HUES64 (cell line): ENCODE measurements around the gene CCDC80.

Experiments
- H3K27ac ChIP-seq: 2 replicates; pipeline ENCODE4 v1.7.0; 2013; ENCODE audit warnings: low read depth, low read length, inconsistent platforms
- H3K27me3 ChIP-seq: 2 replicates; pipeline ENCODE4 v1.6.1; 2013; ENCODE audit warnings: mild to moderate bottlenecking, low read length; ENCODE audit not compliant: insufficient read depth
- H3K36me3 ChIP-seq: 2 replicates; pipeline ENCODE4 v1.6.1; 2013; ENCODE audit warnings: mild to moderate bottlenecking, low read length; ENCODE audit not compliant: insufficient read depth
- H3K4me1 ChIP-seq: 2 replicates; pipeline ENCODE4 v1.6.1; 2013; ENCODE audit warnings: mild to moderate bottlenecking, low read length, moderate library complexity; ENCODE audit not compliant: insufficient read depth
- H3K4me3 ChIP-seq: 2 replicates; pipeline ENCODE4 v1.5.1; 2013; ENCODE audit warnings: mild to moderate bottlenecking, low read length, moderate library complexity
- H3K9ac ChIP-seq: 2 replicates; pipeline ENCODE4 v1.6.1; 2013; ENCODE audit warnings: mild to moderate bottlenecking, low read depth, low read length
- H3K9me3 ChIP-seq: 2 replicates; pipeline ENCODE4 v1.6.1; 2013; ENCODE audit warnings: low read depth, low read length; ENCODE audit not compliant: insufficient read depth
- WGBS: fragments of 150-250, 120-280 bp; methylation state at CpG from one replicate; pipeline ENCODE4 v1.1.7; 2013; ENCODE audit warnings: missing lambda C conversion rate; 5-methylcytosine and 5-hydroxymethylcytosine counted together

Gene CCDC80

DNA sequence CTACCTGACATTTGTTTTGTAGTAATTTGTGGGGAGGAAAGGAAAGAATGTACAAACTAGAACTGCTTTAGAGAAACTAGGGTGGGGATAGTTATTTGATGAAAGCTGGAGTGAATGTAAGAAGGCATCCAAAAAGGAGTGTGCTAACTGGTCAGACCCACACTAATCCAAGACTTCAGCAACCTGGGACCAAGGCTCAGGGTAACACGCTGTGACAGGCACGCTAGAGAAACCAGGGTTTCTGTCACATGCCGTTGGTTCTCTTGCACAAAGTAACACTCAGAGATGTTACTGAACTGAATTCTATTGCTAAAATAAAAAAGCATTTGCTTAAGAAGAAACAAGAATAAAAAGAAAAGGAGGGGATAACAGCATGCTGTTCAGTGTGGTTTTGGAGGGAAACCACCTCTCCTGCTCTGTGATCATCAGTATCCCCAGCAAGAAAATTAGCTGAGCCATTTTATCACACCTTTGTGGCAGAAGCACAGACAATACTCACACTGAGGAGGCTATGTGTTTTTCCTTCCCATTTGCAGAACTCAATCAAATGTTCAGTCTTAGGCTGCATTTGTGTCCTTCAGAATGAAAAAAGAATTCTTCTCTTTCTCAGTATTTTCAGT, 2.8 kb upstream of the CCDC80 start:
- no peaks in the 10 kb centered on the region for H3K36me3 ChIP-seq
- no peak overlapping the region for H3K4me3 ChIP-seq
- H3K9me3 ChIP-seq, result no peaks in the 10 kb centered on the region
- no peak overlapping the region for H3K27ac ChIP-seq
- peaks cover 64% of the 10 kb centered on the region for H3K4me1 ChIP-seq
- 58% methylated on average over 3 of the region's 3 CpGs for WGBS
- no peak overlapping the region for H3K9ac ChIP-seq
- no peaks in the 10 kb centered on the region for H3K27me3 ChIP-seq

- 0 out of 2 replicates have a peak overlapping the region, but pooled peaks have one; percentile 1 for H3K4me3 ChIP-seq
- H3K27ac ChIP-seq, result no peak overlapping the region
- no peaks in the 10 kb centered on the region for H3K9me3 ChIP-seq
- 18% methylated on average over 9 of the region's 10 CpGs for WGBS
- H3K36me3 ChIP-seq, result no peaks in the 10 kb centered on the region
- peaks cover 61% of the 10 kb centered on the region for H3K4me1 ChIP-seq
- H3K9ac ChIP-seq, result no peak overlapping the region
- H3K27me3 ChIP-seq, result no peaks in the 10 kb centered on the region
Observed at GRCh38 chr3:112642912-112643506, 2.1 kb upstream of the CCDC80 start.

- Histone ChIP-seq H3K36me3 (no peaks in the 10 kb centered on the region), H3K27ac (peak overlapping the region; percentile 17; the same call in 1 of the 2 replicates), H3K4me1 (peaks cover 51% of the 10 kb centered on the region), H3K9me3 (no peaks in the 10 kb centered on the region), H3K4me3 (peak overlapping the region; percentile 36), H3K9ac (peak overlapping the region; percentile 62; the same call in 1 of the 2 replicates), H3K27me3 (no peaks in the 10 kb centered on the region)
- WGBS, result 64% methylated on average over 9 of the region's 10 CpGs
Observed at GRCh38 chr3:112640276-112640929, 540 bp downstream of the CCDC80 start.

DNA sequence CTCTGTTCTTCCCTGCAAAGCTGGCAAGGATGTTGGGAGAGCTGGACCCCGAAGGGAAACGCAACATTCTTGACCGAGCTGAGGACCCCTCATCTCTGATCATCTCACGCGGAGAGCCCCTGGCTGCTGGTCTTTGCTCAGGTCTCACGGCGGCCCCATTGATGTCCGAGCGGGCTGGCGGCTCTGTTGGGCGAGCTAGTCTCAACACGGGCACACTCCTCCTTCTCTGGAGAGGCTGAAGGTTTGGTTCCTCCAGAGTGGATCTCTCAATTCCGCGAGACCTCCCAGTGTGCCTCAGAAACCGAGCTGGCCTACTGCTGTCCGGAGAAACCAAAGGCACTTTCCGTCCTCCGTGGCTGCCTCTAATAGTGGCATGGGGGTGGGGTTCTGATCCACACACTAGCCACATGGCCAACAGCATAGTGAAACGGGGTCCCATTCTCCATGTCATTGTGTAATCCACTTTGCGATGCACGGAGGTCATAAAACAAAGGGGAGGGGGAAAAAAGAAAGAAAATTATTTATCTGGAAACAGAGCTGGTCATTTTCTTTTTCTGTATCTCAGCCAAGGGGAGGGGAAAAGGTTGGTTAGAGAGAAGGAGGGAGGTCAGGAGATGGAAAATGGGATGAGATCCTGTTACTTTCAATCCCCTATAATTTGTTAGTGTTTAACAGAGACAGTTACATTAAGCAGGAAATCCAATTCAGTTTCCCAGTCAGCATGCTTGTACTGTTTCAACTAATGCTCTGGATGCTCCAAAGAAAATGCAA, 1.3 kb downstream of the CCDC80 start:
- Histone ChIP-seq H3K9ac (no peak overlapping the region; the same call in 1 of the 2 replicates), H3K27me3 (no peaks in the 10 kb centered on the region), H3K4me3 (peak overlapping the region; percentile 36; the same call in 1 of the 2 replicates), H3K4me1 (peaks cover 58% of the 10 kb centered on the region), H3K9me3 (no peaks in the 10 kb centered on the region), H3K36me3 (no peaks in the 10 kb centered on the region), H3K27ac (no peak overlapping the region)
- 96% methylated on average over 21 of the region's 21 CpGs for WGBS

DNA sequence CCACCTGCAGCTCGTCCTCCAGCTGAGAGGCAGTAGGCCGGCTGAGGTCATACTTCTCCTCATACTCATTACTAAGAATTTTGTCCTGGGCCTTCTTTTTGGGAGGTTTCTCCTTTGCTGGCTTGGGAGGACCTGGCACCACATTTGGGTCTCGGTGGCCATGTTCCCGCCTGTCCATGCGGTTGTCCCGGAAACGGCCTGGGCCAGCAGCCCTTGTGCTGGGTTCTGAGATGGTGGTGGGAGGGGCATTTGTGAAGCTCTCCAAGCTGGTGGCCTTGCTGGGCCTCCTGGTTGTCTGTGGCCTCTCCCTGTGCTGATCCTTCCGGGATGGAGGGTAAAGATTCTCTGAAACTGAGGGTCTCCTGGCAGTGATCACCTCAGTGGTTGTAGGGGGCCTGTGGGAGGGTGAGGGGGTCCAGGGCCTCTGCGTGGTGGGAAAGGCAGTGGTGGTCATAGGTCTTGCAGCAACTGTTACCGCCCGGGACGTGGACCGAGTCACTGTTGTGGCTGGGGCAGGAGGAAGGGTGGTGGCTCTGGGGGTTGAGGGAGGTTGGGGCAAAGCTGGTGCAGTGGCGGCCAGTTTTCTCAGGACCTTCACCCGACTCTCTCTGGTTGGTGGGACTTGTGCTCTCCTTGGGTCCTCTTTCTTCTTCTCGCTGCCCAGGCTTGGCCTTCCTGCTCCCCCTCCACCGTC, 2.5 kb downstream of the CCDC80 start:
- H3K9ac ChIP-seq, result no peak overlapping the region
- WGBS, result 97% methylated on average over 17 of the region's 17 CpGs
- no peaks in the 10 kb centered on the region for H3K27me3 ChIP-seq
- H3K9me3 ChIP-seq, result no peaks in the 10 kb centered on the region
- no peak overlapping the region for H3K27ac ChIP-seq
- H3K4me1 ChIP-seq, result peaks cover 65% of the 10 kb centered on the region
- no peaks in the 10 kb centered on the region for H3K36me3 ChIP-seq
- no peak overlapping the region for H3K4me3 ChIP-seq

DNA sequence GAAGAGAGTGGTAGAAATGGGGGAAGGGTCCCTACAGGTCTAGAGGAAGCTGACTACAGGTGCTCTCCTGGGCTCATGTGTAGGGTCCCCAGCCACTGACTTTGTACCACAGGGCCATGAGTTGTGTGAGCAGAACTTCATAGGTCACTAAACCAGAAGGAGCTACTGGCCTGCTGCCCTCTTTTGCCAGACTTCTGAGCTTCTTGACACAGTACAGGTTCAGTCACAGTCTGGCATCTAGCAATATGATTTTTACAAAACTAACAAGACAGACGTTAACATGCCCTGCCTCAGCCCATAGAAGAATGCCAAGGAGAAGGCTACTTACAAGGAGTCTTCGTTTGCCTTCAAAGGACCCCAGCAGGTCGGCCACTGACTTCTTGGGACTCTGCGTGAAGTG, 3.2 kb downstream of the CCDC80 start:
- Histone ChIP-seq H3K9ac (no peak overlapping the region), H3K27me3 (no peaks in the 10 kb centered on the region), H3K27ac (no peak overlapping the region), H3K9me3 (no peaks in the 10 kb centered on the region), H3K36me3 (no peaks in the 10 kb centered on the region), H3K4me1 (peaks cover 66% of the 10 kb centered on the region), H3K4me3 (no peak overlapping the region)
- 93% methylated on average over 4 of the region's 4 CpGs for WGBS

GRCh38 chr3:112635674-112636073, 5.3 kb downstream of the CCDC80 start:
- Histone ChIP-seq H3K4me1 (peaks cover 67% of the 10 kb centered on the region), H3K27ac (no peak overlapping the region), H3K36me3 (no peaks in the 10 kb centered on the region), H3K9me3 (no peaks in the 10 kb centered on the region), H3K4me3 (no peak overlapping the region; the same call in 1 of the 2 replicates), H3K9ac (no peak overlapping the region), H3K27me3 (no peaks in the 10 kb centered on the region)
- WGBS, result 94% methylated on average over 1 of the region's 1 CpG

DNA sequence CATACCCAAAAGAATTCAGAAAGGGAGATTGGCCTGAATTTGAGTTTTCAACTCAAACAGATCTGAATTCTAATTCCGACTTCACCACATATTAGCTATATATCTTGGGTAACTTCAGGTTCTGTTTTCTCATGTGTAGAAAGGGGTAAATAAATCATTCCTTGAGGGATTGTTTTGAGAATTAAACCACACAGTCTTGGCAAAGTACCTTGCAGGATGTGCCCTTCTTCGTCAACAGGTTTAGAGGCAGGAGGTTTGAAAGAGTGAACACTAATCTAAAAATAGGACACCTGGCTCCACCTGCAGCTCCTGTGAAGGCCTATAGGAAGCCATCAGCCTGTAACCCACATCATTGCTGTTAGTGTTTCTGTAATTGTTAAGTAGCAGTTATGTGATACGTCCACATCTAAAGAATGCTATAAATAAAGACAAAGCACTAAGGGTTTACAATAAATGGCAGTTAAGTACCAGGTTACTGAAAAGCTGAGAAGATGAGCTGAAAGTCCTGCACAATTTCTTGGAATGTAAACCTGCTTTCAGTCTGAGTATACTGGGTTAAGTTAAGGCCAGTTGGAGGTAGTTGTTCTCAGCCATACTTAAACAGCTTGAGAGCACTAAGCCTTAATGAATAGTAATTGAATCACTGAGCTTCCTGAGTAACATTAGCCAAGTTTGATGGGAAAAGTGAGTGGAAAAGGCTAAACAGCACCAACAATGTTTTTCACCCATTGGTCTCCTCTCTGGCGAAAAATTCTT, 6.0 kb downstream of the CCDC80 start:
- Histone ChIP-seq H3K4me1 (peaks cover 66% of the 10 kb centered on the region), H3K27ac (peak overlapping the region; percentile 12; the same call in 1 of the 2 replicates), H3K27me3 (no peaks in the 10 kb centered on the region), H3K36me3 (no peaks in the 10 kb centered on the region), H3K9me3 (no peaks in the 10 kb centered on the region), H3K4me3 (no peak overlapping the region), H3K9ac (no peak overlapping the region)
- WGBS, result 89% methylated on average over 3 of the region's 4 CpGs

DNA sequence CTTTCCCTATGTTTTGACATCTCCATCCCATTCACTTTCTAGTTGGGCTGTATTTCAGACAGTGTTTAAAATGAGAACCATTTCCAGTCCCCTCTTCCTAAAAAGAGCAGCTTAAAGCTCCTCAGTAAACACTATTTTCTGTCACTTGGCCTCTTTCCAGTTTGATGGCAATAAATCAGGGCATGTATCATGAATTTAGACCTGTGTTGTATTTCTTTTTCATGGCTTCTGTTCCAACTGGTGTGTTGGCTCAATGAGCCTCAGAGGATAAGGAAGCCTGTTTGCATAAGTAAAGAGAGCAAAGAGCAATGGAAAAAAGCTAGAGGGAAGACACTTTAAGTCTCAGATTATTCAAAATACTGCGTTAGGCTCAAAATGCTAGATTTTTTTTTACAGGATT, 7.2 kb downstream of the CCDC80 start:
- WGBS, result 29% methylated on average over 1 of the region's 1 CpG
- peaks cover 70% of the 10 kb centered on the region for H3K4me1 ChIP-seq
- H3K4me3 ChIP-seq, result peak overlapping the region; percentile 8; the same call in 1 of the 2 replicates
- H3K36me3 ChIP-seq, result no peaks in the 10 kb centered on the region; the same call in 1 of the 2 replicates
- peak overlapping the region; percentile 43 for H3K27ac ChIP-seq
- no peak overlapping the region; the same call in 1 of the 2 replicates for H3K9ac ChIP-seq
- H3K9me3 ChIP-seq, result no peaks in the 10 kb centered on the region
- no peaks in the 10 kb centered on the region for H3K27me3 ChIP-seq

DNA sequence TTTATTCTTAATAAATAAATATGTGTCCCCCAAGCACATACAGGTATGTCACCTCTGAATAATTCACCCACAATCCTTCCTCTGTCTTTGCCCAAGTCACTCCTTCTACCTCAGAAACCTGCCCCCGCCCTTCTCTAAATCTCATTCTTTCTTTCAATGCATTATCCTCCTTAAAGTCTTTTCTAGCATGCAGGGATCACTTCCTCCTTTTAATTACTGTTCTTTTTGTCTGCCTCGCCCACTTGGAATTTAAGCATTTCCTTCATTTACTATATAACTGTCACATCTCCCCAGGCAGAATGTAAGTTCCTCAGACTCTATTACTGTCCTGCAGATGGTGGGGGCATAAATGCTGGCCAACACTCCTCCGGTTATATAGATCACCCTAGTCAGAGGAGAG, 7.8 kb downstream of the CCDC80 start:
- Histone ChIP-seq H3K4me3 (peak overlapping the region; percentile 8; the same call in 1 of the 2 replicates), H3K9ac (no peak overlapping the region), H3K27me3 (no peaks in the 10 kb centered on the region), H3K36me3 (no peaks in the 10 kb centered on the region; the same call in 1 of the 2 replicates), H3K9me3 (no peaks in the 10 kb centered on the region), H3K4me1 (peaks cover 70% of the 10 kb centered on the region), H3K27ac (peak overlapping the region; percentile 43; the same call in 1 of the 2 replicates)
- whole genome bisulfite sequencing, result 58% methylated on average over 2 of the region's 3 CpGs
